ENCODE data around the gene MAPK4.
"Not testable (repeated sequence)": the region's sequence is repeated elsewhere in the genome, so short reads cannot be mapped to it uniquely, and the experiment has no call there.

MAPK4 gene

GRCh38 chr18:50559752-50560680 lies at the start of gene MAPK4:
TSS of gene MAPK4 (plus strand) at chr18:50560087. CDS start at chr18:50663959, 103,872 bp downstream.
- TF ChIP-seq POLR2A (IDR thresholded peaks at IDR 0.05; ENCODE audit: low read depth, low read length): no peak
- DNase-seq (ENCODE audit: insufficient read length, low spot score) (no peak), FAIRE-seq (no peak)

- not testable (repeated sequence) for DNase-seq (ENCODE audit: insufficient read length, low spot score); FAIRE-seq
Observed at GRCh38 chr18:50517277-50517676, 42.6 kb upstream of the MAPK4 start.

GRCh38 chr18:50518787-50519546 lies 40.9 kb upstream of the MAPK4 start:
- TF ChIP-seq POLR2A (IDR thresholded peaks at IDR 0.05; ENCODE audit: low read depth, low read length): no peak

DNA sequence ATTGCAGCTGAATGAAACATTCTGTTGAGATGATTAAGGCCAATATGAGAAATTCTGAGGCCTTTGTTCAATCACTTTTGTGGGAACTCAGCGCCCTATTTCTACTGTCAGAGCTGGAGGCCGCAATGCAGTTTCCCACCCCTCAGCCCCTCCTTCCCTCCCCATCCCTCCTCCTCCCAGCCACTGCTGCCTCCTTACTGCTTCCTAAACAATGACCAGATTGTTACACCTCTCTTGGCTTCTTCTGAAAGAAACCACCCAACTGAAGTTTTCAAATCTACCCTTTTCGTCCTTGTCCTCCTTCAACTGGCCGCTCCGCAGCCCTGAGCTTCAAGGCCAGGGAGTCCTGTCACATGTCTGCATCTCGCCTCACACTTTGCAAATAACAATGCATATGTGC lies 36.7 kb upstream of the MAPK4 start:
- FAIRE-seq (no peak), DNase-seq (ENCODE audit: insufficient read length, low spot score) (no peak)
- no peak for TF ChIP-seq POLR2A (IDR thresholded peaks at IDR 0.05; ENCODE audit: low read depth, low read length)

More at GRCh38 chr18:50518787-50519546, 40.9 kb upstream of the MAPK4 start:
- DNase-seq (ENCODE audit: insufficient read length, low spot score) (no peak), FAIRE-seq (no peak)

DNA sequence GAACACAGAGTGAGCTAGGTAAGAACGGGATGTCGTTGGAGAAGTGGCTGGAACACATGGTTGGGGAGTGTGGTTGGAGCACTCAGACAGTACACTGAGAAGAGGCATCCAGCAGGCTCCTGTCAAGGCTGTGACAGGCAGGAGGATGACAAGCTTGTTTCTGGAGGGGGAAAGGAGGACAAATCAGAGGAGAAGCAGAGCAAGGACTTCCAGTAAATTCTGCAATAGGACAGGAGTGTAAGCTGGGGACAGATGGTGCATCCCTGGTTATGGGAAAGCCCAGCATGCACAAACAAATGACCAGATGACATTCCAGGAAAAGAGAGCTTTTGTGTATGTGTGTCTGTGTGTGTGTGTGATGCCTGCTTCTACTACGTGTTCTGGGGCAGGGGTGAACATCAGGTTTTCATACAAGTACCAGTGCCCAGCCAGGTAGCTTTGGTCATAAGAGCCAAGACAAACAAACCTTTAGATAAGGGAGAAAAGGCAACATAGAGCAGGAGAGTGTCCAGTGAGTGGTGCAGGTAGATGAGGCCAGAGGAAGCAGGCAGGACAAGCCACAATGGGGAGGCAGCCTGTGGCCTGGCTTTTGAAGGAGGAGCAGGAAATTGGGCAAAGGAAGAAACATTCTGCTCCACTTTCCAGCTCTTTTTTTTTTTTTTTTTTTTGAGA lies 32.1 kb upstream of the MAPK4 start:
- FAIRE-seq: no peak
- DNase-seq (ENCODE audit: insufficient read length, low spot score): no peak
- TF ChIP-seq POLR2A (IDR thresholded peaks at IDR 0.05; ENCODE audit: low read depth, low read length): no peak

DNA sequence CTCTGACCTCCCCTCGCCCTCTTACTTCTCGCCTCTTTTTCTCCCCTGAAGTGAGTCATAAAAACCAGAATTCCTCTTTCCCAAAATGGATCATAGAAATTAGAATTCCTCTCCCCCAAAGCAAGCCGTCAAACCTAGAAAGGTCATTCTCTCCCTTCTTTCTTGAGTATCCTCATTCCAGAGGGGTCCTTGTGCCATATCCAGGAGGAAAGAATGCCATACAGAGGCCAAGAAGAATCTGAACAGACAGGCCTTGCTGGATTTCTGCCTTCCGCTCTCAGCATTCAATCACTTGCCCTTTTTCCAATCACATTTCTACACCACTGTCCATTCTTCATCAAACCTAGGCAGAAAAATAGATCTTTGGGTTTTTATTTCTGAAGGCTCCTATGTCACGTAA lies 31.1 kb upstream of the MAPK4 start:
- DNase-seq (ENCODE audit: insufficient read length, low spot score) (no peak), FAIRE-seq (no peak)
- TF ChIP-seq POLR2A (IDR thresholded peaks at IDR 0.05; ENCODE audit: low read depth, low read length): no peak

- not testable (repeated sequence) for DNase-seq (ENCODE audit: insufficient read length, low spot score); FAIRE-seq
Observed at GRCh38 chr18:50533822-50534221, 26.1 kb upstream of the MAPK4 start.

- not testable (repeated sequence) for DNase-seq (ENCODE audit: insufficient read length, low spot score); FAIRE-seq
Observed at GRCh38 chr18:50544476-50544875, 15.4 kb upstream of the MAPK4 start.

GRCh38 chr18:50545936-50546335 lies 14.0 kb upstream of the MAPK4 start:
- no peak for FAIRE-seq

GRCh38 chr18:50548160-50548559 lies 11.7 kb upstream of the MAPK4 start:
- no peak for FAIRE-seq
- no peak for TF ChIP-seq POLR2A (IDR thresholded peaks at IDR 0.05; ENCODE audit: low read depth, low read length)
- DNase-seq (ENCODE audit: insufficient read length, low spot score): no peak

More at GRCh38 chr18:50545936-50546335, 14.0 kb upstream of the MAPK4 start:
- TF ChIP-seq POLR2A (IDR thresholded peaks at IDR 0.05; ENCODE audit: low read depth, low read length): no peak
- DNase-seq (ENCODE audit: insufficient read length, low spot score): no peak

DNA sequence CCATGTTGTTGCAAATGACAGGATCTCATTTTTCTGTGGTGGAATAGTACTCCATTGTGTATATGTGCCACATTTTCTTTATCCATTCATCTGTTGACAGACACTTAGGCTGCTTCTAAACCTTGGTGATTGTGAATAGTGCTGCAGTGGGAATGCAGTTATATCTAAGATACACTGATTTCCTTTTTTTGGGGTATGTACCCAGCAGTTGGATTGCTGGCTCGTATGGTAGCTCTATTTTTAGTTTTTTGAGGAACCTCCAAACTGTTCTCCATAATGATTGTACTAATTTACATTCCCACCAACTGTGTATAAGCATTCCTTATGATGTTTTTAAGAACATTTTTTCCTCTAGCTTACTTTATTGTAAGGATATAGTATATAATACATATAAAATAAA lies 8.2 kb upstream of the MAPK4 start:
- not testable (repeated sequence) for FAIRE-seq; DNase-seq (ENCODE audit: insufficient read length, low spot score)

DNA sequence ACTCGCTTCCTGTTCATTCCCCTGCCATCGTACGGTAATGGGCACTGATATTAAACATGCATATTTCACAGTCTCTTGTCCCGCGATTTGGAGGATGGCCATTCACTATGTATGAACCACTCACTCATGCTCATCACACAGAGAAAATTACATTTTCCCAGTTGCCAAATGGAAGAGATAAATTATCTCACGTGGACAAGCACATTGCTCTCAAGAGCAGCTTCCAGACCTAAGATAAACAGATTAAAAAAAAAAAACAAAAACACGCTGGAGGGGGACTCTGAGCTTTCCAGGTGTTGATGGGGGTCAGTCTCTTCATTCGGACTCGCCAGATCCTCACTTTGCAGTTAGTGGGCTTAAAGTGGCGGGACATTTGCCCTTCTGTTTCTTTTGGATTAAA lies 1.7 kb upstream of the MAPK4 start:
- no peak for DNase-seq (ENCODE audit: insufficient read length, low spot score)
- no peak for FAIRE-seq
- TF ChIP-seq POLR2A (IDR thresholded peaks at IDR 0.05; ENCODE audit: low read depth, low read length): no peak

- FAIRE-seq (no peak), DNase-seq (ENCODE audit: insufficient read length, low spot score) (no peak)
- TF ChIP-seq POLR2A (IDR thresholded peaks at IDR 0.05; ENCODE audit: low read depth, low read length): no peak
Observed at GRCh38 chr18:50558948-50559751, 737 bp upstream of the MAPK4 start.

Measured in H54 (cell line).